Small intestine (tissue), 7 donors: ENCODE results near the gene FAM25G. TPM values are rescaled to one million over a fixed set of nuclear protein-coding genes. Genes with fewer than 3 reads are reported as not detected.

Experiments used
- DNase-seq, 2 donors: peaks; one replicate each; pipeline versions ENCODE4 v3.0.0 to v3.0.0-alpha.2; 2013
- FAIRE-seq: peaks from 2 replicates; lab custom pipeline; 2012; peaks lifted over from hg19 to GRCh38; lab: Jason Lieb, UNC
- H3K27ac ChIP-seq, 3 donors: one replicate each; pipeline ENCODE4 v1.5.1; 2013; ENCODE audit warnings: low read length in 2 of 3, mild to moderate bottlenecking in 2 of 3, control low read depth in 1 of 3, inconsistent platforms in 1 of 3, low read depth in 1 of 3, moderate library complexity in 1 of 3
- H3K27me3 ChIP-seq, 3 donors: one replicate each; pipeline ENCODE4 v1.6.1; 2013; ENCODE audit warnings: low read length in 3 of 3, inconsistent platforms in 1 of 3; ENCODE audit not compliant: control insufficient read depth in 3 of 3, insufficient read depth in 3 of 3
- H3K36me3 ChIP-seq, 3 donors: one replicate each; pipeline ENCODE4 v1.6.1; 2013; ENCODE audit warnings: low read length in 3 of 3, inconsistent platforms in 1 of 3, low read depth in 1 of 3, mild to moderate bottlenecking in 1 of 3, moderate library complexity in 1 of 3; ENCODE audit not compliant: control insufficient read depth in 3 of 3, insufficient read depth in 2 of 3
- H3K4me1 ChIP-seq, 3 donors: one replicate each; pipeline ENCODE4 v1.6.1; 2013; ENCODE audit warnings: low read length in 2 of 3, inconsistent platforms in 1 of 3, low read depth in 1 of 3, mild to moderate bottlenecking in 1 of 3, moderate library complexity in 1 of 3; ENCODE audit not compliant: control insufficient read depth in 3 of 3, insufficient read depth in 2 of 3
- H3K4me3 ChIP-seq, 3 donors: one replicate each; pipeline ENCODE4 v1.5.1; 2013; ENCODE audit warnings: low read length in 3 of 3, control low read depth in 1 of 3, inconsistent platforms in 1 of 3, low read depth in 1 of 3, mild to moderate bottlenecking in 1 of 3, moderate library complexity in 1 of 3
- H3K9me3 ChIP-seq, 2 donors: one replicate each; pipeline ENCODE4 v1.6.1; 2013; ENCODE audit warnings: low read depth in 1 of 2, low read length in 1 of 2; ENCODE audit not compliant: control insufficient read depth in 2 of 2, insufficient read depth in 1 of 2
- WGBS, 3 donors: extraction: QIAGEN DNeasy Blood & Tissue Kit; methylation state at CpG; one replicate each; pipeline ENCODE4 v1.1.7; 2013; 5-methylcytosine and 5-hydroxymethylcytosine counted together
- polyA plus RNA-seq, 4 donors: library from polyadenylated mRNA; stranded (reverse) in 3 of 4; unstranded in 1 of 4; fragments of 200-250 nt in 3 of 4; fragments of 120-200 nt in 1 of 4; gene quantifications; one replicate each; pipeline versions ENCODE4 v1.2.1 to v1.2.3, GENCODE V29; 2013
- donor health status: healthy with polysubstance abuse.
- donor health status: control.
- donor health status: control.
- donor health status: Bipolar disorder and iron deficiency.
- donor health status: healthy.

FAM25G gene
- polyA plus RNA-seq, 4 donors, result 46.7 to 272 TPM; not detected in 2

- Histone ChIP-seq H3K36me3 (no peaks in the 10 kb centered on the region), H3K9me3 (peaks cover 0 to 3% of the 10 kb centered on the region in 2 donors), H3K4me1 (peaks cover 0 to 68% (median 0%) of the 10 kb centered on the region in 3 donors), H3K27ac (no peak overlapping the region), H3K27me3 (no peaks in the 10 kb centered on the region), H3K4me3 (no peak overlapping the region)
- WGBS, 3 donors, result 62 to 72% (median 66%) methylated on average over 7 of the region's 7 CpGs
- FAIRE-seq, result no peak
- DNase-seq, result peak in 1 of 2 donors; percentile 30
Observed at GRCh38 chr10:47453141-47454007, 38.1 kb downstream of the FAM25G start.

DNA sequence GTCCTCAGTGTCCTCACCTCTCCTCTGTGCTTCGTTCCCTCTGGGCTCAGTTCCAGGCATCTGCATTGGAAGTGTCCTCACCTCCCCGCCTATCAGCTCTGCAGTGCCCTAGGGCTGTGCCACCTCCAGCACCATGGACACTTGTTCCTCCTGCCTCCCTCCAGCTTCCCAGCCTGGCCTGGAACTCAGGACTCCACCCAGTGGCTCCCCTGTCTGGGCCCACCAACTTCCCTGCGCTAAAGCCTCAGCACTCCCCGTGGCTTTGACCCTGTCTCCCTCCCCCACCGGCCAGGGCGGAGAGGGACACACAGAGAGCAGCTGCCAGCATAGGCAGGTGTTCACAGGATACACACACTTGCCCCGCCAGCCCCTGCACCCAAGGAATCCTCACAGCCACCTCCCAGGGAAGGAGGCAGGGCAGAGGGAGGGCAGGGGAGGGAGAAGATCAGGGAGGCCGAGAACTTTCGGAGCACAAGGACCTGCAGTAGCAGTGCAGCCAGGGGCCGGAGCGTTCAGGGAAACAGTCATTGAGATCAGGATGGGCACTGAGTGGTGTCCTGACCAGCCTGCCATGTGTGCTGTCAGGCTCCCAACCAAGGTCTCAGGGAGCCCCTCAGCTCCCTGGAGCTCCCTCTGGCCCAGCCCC lies 38.9 kb downstream of the FAM25G start:
- Histone ChIP-seq H3K4me3 (no peak overlapping the region), H3K9me3 (no peaks in the 10 kb centered on the region), H3K4me1 (peaks cover 0 to 61% (median 0%) of the 10 kb centered on the region in 3 donors), H3K36me3 (no peaks in the 10 kb centered on the region), H3K27ac (no peak overlapping the region), H3K27me3 (no peaks in the 10 kb centered on the region)
- 26 to 50% (median 34%) methylated on average over 11 of the region's 11 CpGs for WGBS, 3 donors
- FAIRE-seq (no peak), DNase-seq (no peak)

- Histone ChIP-seq H3K4me1 (peaks cover 0 to 55% (median 0%) of the 10 kb centered on the region in 3 donors), H3K36me3 (no peaks in the 10 kb centered on the region), H3K4me3 (no peak overlapping the region), H3K9me3 (peaks cover 0 to 2% of the 10 kb centered on the region in 2 donors), H3K27ac (no peak overlapping the region), H3K27me3 (no peaks in the 10 kb centered on the region)
- 74 to 83% (median 76%) methylated on average over 7 of the region's 7 CpGs for WGBS, 3 donors
- FAIRE-seq (no peak), DNase-seq (no peak)
Observed at GRCh38 chr10:47451998-47452494, 39.5 kb downstream of the FAM25G start.

- no peak overlapping the region for H3K4me3 ChIP-seq
- H3K36me3 ChIP-seq, result no peaks in the 10 kb centered on the region
- WGBS, 3 donors, result 72 to 85% (median 82%) methylated on average over 13 of the region's 13 CpGs
- DNase-seq (peak in 1 of 2 donors; percentile 64), FAIRE-seq (no peak)
- peaks cover 0 to 49% (median 0%) of the 10 kb centered on the region in 3 donors for H3K4me1 ChIP-seq
- peak overlapping the region in 1 of 3 donors; percentile 33 for H3K27ac ChIP-seq
- H3K27me3 ChIP-seq, result no peaks in the 10 kb centered on the region
- H3K9me3 ChIP-seq, result peaks cover 0 to 8% of the 10 kb centered on the region in 2 donors
Observed at GRCh38 chr10:47451273-47451997, 40.1 kb downstream of the FAM25G start.

DNA sequence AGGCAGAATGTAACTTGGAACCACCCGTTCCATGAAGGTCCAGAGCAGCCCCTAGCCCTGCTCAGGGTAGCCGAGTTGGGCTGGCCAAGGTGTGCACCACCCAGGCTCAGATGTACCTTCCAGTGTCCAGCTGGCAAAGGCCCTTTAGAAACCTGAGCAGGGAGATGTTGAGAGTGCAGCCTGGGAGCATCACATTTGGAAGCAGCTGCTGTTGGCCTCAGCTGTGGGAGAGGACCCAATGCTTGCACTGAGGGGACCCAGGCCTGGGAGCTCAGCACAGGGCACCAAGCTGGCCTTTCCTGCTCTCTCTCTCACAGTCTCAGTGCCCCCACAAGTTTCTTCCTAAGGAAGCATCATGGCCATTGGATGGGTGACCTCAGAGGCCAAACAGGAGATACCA lies 41.1 kb downstream of the FAM25G start:
- DNase-seq (no peak), FAIRE-seq (no peak)
- no peaks in the 10 kb centered on the region for H3K27me3 ChIP-seq
- peaks cover 0 to 39% (median 0%) of the 10 kb centered on the region in 3 donors for H3K4me1 ChIP-seq
- no peak overlapping the region for H3K4me3 ChIP-seq
- WGBS, 3 donors, result 83 to 89% (median 87%) methylated on average over 2 of the region's 2 CpGs
- no peak overlapping the region for H3K27ac ChIP-seq
- no peaks in the 10 kb centered on the region for H3K36me3 ChIP-seq
- peaks cover 0 to 12% of the 10 kb centered on the region in 2 donors for H3K9me3 ChIP-seq

DNA sequence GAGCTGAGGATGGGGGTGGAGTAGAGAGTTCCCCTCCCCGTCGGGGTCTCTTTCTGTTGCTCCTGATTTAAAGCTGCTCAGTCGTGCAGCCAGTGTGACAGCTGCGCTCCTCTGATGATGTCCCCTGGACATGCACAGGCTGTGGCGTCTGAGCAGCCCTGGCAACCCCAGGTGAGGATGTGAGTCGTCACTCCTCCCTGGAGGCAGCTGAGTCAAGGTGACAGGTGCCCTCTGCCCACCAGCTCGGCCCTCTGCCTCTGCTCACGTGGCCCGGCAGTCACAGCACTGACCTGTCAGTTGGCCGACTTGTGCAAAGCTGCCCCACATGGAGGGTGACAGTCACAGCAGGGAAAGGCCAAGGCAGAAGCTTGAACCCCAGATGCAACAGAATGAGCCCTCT lies 41.5 kb downstream of the FAM25G start:
- H3K27me3 ChIP-seq, result no peaks in the 10 kb centered on the region
- H3K9me3 ChIP-seq, result peaks cover 0 to 15% of the 10 kb centered on the region in 2 donors
- H3K36me3 ChIP-seq, result no peaks in the 10 kb centered on the region
- WGBS, 3 donors, result 76 to 87% (median 81%) methylated on average over 10 of the region's 10 CpGs
- no peak for FAIRE-seq
- no peak overlapping the region for H3K27ac ChIP-seq
- peaks cover 0 to 35% (median 0%) of the 10 kb centered on the region in 3 donors for H3K4me1 ChIP-seq
- H3K4me3 ChIP-seq, result no peak overlapping the region
- DNase-seq, result no peak

DNA sequence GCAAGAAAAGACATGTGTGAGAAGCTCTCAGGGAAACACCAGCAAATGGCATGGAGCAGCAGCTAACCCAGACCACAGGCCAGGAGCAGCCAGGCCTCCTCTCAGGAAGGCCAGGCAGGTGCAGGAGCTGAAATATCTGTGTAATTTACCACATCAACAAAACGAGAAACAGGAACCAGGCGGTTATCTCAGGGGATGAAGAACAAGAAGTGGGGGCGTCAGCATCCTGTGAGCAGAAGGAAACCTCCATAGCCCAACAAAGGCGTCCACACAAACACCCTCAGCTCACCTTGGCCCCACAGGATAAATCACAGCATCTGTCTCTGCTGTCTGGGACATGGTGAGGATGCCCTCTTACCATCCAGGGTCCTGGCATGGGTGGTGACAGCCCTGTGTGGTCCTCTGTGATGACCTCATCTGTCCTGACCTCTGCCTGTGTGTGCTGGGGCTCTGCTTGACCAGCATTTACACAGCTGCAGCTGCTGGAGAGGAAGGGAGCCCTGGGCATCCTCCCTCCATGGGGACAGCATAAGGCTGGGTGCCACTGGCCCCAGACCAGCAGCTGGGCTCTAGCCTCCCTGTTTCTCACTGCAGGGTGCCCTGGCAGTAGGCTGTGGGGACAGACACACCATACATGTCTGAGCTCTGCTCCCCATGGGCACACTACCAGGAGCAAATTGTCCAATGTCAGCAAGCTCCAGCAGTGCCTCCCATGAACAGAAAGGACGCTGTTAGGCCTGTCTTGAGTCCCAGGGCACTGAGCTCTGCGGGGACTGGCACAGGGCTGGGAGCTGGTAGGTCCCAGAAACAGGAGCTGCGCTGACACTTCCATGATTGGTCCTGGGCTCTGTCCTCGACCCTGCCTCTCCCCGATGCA lies 42.2 kb downstream of the FAM25G start:
- H3K4me3 ChIP-seq, result no peak overlapping the region
- peaks cover 0 to 22% of the 10 kb centered on the region in 2 donors for H3K9me3 ChIP-seq
- H3K27me3 ChIP-seq, result no peaks in the 10 kb centered on the region
- H3K4me1 ChIP-seq, result peaks cover 0 to 35% (median 0%) of the 10 kb centered on the region in 3 donors
- FAIRE-seq (no peak), DNase-seq (no peak)
- 66 to 72% (median 69%) methylated on average over 9 of the region's 9 CpGs for WGBS, 3 donors
- no peak overlapping the region for H3K27ac ChIP-seq
- no peaks in the 10 kb centered on the region for H3K36me3 ChIP-seq
